Type B pancreatic cell (in vitro differentiated cells): ENCODE data around the gene DNAH17. TPM values are rescaled to one million over a fixed set of nuclear protein-coding genes. Genes with fewer than 3 reads are reported as not detected.
A peak's percentile ranks its signal among the peaks of the same experiment; 100 is the strongest.

Source experiments
- DNase-seq: peaks from one replicate; pipeline ENCODE4 v3.0.0; 2021; ENCODE audit warnings: mixed read lengths; ENCODE audit not compliant: unreplicated experiment; ENCODE audit errors: extremely low spot score
- H3K27ac Mint-ChIP-seq: 2 replicates; pipeline ENCODE4 v1.8.0; 2021; ENCODE audit warnings: mild to moderate bottlenecking, mixed read lengths
- H3K27me3 Mint-ChIP-seq: 2 replicates; pipeline ENCODE4 v1.8.0; 2021; ENCODE audit warnings: mixed read lengths
- H3K36me3 Mint-ChIP-seq: 2 replicates; pipeline ENCODE4 v1.8.0; 2021; ENCODE audit warnings: mixed read lengths
- H3K4me1 Mint-ChIP-seq: one replicate; pipeline ENCODE4 v1.8.0; 2021; ENCODE audit warnings: mixed read lengths; ENCODE audit not compliant: unreplicated experiment
- H3K4me3 Mint-ChIP-seq: 2 replicates; pipeline ENCODE4 v1.8.0; 2021; ENCODE audit warnings: mild to moderate bottlenecking, mixed read lengths
- H3K9me3 Mint-ChIP-seq: 2 replicates; pipeline ENCODE4 v1.8.0; 2021; ENCODE audit warnings: mixed read lengths
- CTCF ChIP-seq: fragments of 200-600 bp; sonication (generic); conservative IDR thresholded peaks from 2 replicates; pipeline ENCODE4 v1.5.0; 2021; ENCODE audit warnings: antibody characterized with exemption, mild to moderate bottlenecking
- total RNA-seq: library from RNA; stranded (reverse); gene quantifications from 2 replicates; pipeline ENCODE4 v1.2.1, GENCODE V29; 2021; ENCODE audit warnings: low replicate concordance

DNAH17 gene
- total RNA-seq, 1 donor from 2014 or later = 0.07 TPM

- peaks cover 5% of the 10 kb centered on the region for H3K9me3 Mint-ChIP-seq
- no peaks in the 10 kb centered on the region for H3K36me3 Mint-ChIP-seq
- peaks cover 4% of the 10 kb centered on the region for H3K27me3 Mint-ChIP-seq
- H3K4me1 Mint-ChIP-seq = no peaks in the 10 kb centered on the region
- no peak overlapping the region for H3K27ac Mint-ChIP-seq
- no peak for TF ChIP-seq CTCF
- DNase-seq = no peak
- H3K4me3 Mint-ChIP-seq = no peak overlapping the region
Observed at GRCh38 chr17:78548725-78549124, 28.5 kb downstream of the DNAH17 start.

GRCh38 chr17:78547035-78547434 lies 30.2 kb downstream of the DNAH17 start:
- H3K4me3 Mint-ChIP-seq = no peak overlapping the region
- H3K27ac Mint-ChIP-seq = no peak overlapping the region
- peaks cover 5% of the 10 kb centered on the region for H3K9me3 Mint-ChIP-seq
- peaks cover 4% of the 10 kb centered on the region for H3K27me3 Mint-ChIP-seq
- no peak for DNase-seq
- H3K36me3 Mint-ChIP-seq = no peaks in the 10 kb centered on the region
- no peaks in the 10 kb centered on the region for H3K4me1 Mint-ChIP-seq
- TF ChIP-seq CTCF = no peak

- Mint-ChIP-seq H3K9me3 (peaks cover 5% of the 10 kb centered on the region), H3K27me3 (peaks cover 7% of the 10 kb centered on the region), H3K27ac (no peak overlapping the region), H3K4me1 (no peaks in the 10 kb centered on the region), H3K36me3 (no peaks in the 10 kb centered on the region), H3K4me3 (no peak overlapping the region)
- DNase-seq = no peak
- no peak for TF ChIP-seq CTCF
Observed at GRCh38 chr17:78546476-78546875, 30.7 kb downstream of the DNAH17 start.

- no peaks in the 10 kb centered on the region for H3K9me3 Mint-ChIP-seq
- no peak overlapping the region for H3K4me3 Mint-ChIP-seq
- H3K27ac Mint-ChIP-seq = no peak overlapping the region
- DNase-seq = no peak
- H3K4me1 Mint-ChIP-seq = no peaks in the 10 kb centered on the region
- H3K27me3 Mint-ChIP-seq = peaks cover 4% of the 10 kb centered on the region
- H3K36me3 Mint-ChIP-seq = no peaks in the 10 kb centered on the region
- no peak for TF ChIP-seq CTCF
Observed at GRCh38 chr17:78544881-78545755, 32.1 kb downstream of the DNAH17 start.

GRCh38 chr17:78541488-78542206 lies 35.5 kb downstream of the DNAH17 start:
- Mint-ChIP-seq H3K36me3 (no peaks in the 10 kb centered on the region), H3K27me3 (peaks cover 4% of the 10 kb centered on the region), H3K27ac (peak overlapping the region; percentile 93), H3K4me3 (no peak overlapping the region), H3K4me1 (no peaks in the 10 kb centered on the region), H3K9me3 (no peaks in the 10 kb centered on the region)
- no peak for DNase-seq
- no peak for TF ChIP-seq CTCF
